Fibroblast of lung (primary cell): Measurements from ENCODE around the gene AMBRA1. TPM values are rescaled to one million over a fixed set of nuclear protein-coding genes. Genes with fewer than 3 reads are reported as not detected.

Source experiments
- DNase-seq, 2 donors: peaks; one replicate each; pipeline versions ENCODE4 v3.0.0 to v3.0.0-alpha.2; 2010; ENCODE audit warnings: low read depth in 2 of 2
- H2AFZ ChIP-seq: 2 replicates; pipeline ENCODE4 v1.5.1; 2012; ENCODE audit warnings: low read length, control low read depth, inconsistent platforms
- H3K27ac ChIP-seq: 2 replicates; pipeline ENCODE4 v1.5.1; 2011; ENCODE audit warnings: low read length, control low read depth; ENCODE audit not compliant: insufficient read depth
- H3K27me3 ChIP-seq: 2 replicates; pipeline ENCODE4 v1.5.1; 2011; ENCODE audit warnings: mild to moderate bottlenecking, low read length; ENCODE audit not compliant: control insufficient read depth, insufficient read depth
- H3K36me3 ChIP-seq: 2 replicates; pipeline ENCODE4 v1.5.1; 2011; ENCODE audit warnings: low read length; ENCODE audit not compliant: control insufficient read depth, insufficient read depth
- H3K4me1 ChIP-seq: 2 replicates; pipeline ENCODE4 v1.5.1; 2011; ENCODE audit warnings: low read length; ENCODE audit not compliant: control insufficient read depth, insufficient read depth; ENCODE audit errors: extremely low read depth
- H3K4me2 ChIP-seq: 2 replicates; pipeline ENCODE4 v1.5.1; 2011; ENCODE audit warnings: low read length, control low read depth; ENCODE audit not compliant: insufficient read depth; ENCODE audit errors: extremely low read depth
- H3K4me3 ChIP-seq, 4 experiments: fragments of 200-600 bp in 1 of 4; sonication (generic) in 1 of 4; replicated peaks in 1 of 4; 2 replicates each; pipeline ENCODE4 v1.5.1; 2011 to 2016; ENCODE audit warnings: low read length in 4 of 4, low read depth in 3 of 4, mild to moderate bottlenecking in 3 of 4, control low read depth in 2 of 4, inconsistent platforms in 1 of 4, mixed read lengths in 1 of 4; ENCODE audit not compliant: insufficient read depth in 1 of 4; ENCODE audit errors: control extremely low read depth in 1 of 4
- H3K79me2 ChIP-seq: 2 replicates; pipeline ENCODE4 v1.5.1; 2012; ENCODE audit warnings: mild to moderate bottlenecking, low read length, inconsistent platforms; ENCODE audit not compliant: control insufficient read depth, insufficient read depth
- H3K9ac ChIP-seq: 2 replicates; pipeline ENCODE4 v1.5.1; 2011; ENCODE audit warnings: mild to moderate bottlenecking, low read length, control low read depth; ENCODE audit not compliant: insufficient read depth
- H3K9me3 ChIP-seq: 2 replicates; pipeline ENCODE4 v1.5.1; 2012; ENCODE audit warnings: low read depth, low read length; ENCODE audit not compliant: control insufficient read depth, insufficient read depth
- H4K20me1 ChIP-seq: 2 replicates; pipeline ENCODE4 v1.5.1; 2011; ENCODE audit warnings: low read length; ENCODE audit not compliant: control insufficient read depth, insufficient read depth; ENCODE audit errors: extremely low read depth
- EZH2 ChIP-seq: IDR thresholded peaks from 2 replicates; pipeline ENCODE4 v1.5.1; 2012; ENCODE audit warnings: low read length, control low read depth, mild to moderate bottlenecking; ENCODE audit errors: missing control alignments
- polyA plus RNA-seq, 2 donors: library from polyadenylated mRNA; depleted of rRNA in 1 of 2; stranded (reverse) in 1 of 2; unstranded in 1 of 2; fragments of >200 nt; gene quantifications; 2 replicates each; pipeline ENCODE4 v1.2.1, GENCODE V29; 2011 to 2012; ENCODE audit warnings: missing spikeins in 1 of 2
- total RNA-seq: library from RNA; depleted of rRNA; stranded (reverse); fragments of >200 nt; gene quantifications from 2 replicates; pipeline ENCODE4 v1.2.1, GENCODE V29; 2014
- TF ChIP-seq, protein P1 (sequence below), 2 donors: IDR thresholded peaks in 1 of 2; conservative IDR thresholded peaks in 1 of 2; 1 replicate in 1 of 2; 2 replicates in 1 of 2; pipeline ENCODE4 v1.5.1; 2011 to 2012; ENCODE audit warnings: low read length in 2 of 2, control low read depth in 1 of 2, inconsistent platforms in 1 of 2, low read depth in 1 of 2, mild to moderate bottlenecking in 1 of 2

AMBRA1 gene
- total and polyA plus RNA-seq, 2 donors (not counting 1 experiment from before 2014, with no cell fraction given), result 8.3 to 23.3 TPM

DNA sequence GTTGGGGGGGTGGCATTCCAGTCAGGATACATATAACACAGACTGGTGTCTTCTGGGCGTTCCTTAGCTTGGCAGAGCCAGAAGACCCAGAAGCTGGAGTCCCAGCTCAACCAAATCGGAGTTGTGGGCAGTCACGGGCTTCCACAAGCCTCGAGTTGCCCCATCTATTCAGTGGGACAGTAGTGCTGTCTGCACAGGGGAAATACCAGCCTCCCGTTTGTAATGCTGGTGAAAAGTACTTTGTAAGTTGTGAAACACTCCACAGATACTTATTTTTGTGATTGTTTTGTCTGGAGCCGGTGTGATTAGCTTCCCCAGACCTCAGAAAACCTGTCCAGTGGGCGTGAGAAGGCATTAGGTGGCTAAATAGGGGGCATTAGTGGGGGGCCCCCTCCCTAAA is 232.9 kb downstream of the AMBRA1 start:
- Histone ChIP-seq H3K27me3 (no peaks in the 10 kb centered on the region), H3K27ac (peak overlapping the region; percentile 36), H3K9ac (no peak overlapping the region), H4K20me1 (no peaks in the 10 kb centered on the region), H3K9me3 (no peaks in the 10 kb centered on the region), H3K4me3 (peak overlapping the region in 1 of 4 experiments; percentile 42), H3K36me3 (no peaks in the 10 kb centered on the region), H3K79me2 (peaks cover 19% of the 10 kb centered on the region), H3K4me2 (peak overlapping the region; percentile 34), H2AFZ (no peak overlapping the region), H3K4me1 (peaks cover 23% of the 10 kb centered on the region)
- no peak for TF ChIP-seq EZH2
- TF ChIP-seq, protein P1, sequence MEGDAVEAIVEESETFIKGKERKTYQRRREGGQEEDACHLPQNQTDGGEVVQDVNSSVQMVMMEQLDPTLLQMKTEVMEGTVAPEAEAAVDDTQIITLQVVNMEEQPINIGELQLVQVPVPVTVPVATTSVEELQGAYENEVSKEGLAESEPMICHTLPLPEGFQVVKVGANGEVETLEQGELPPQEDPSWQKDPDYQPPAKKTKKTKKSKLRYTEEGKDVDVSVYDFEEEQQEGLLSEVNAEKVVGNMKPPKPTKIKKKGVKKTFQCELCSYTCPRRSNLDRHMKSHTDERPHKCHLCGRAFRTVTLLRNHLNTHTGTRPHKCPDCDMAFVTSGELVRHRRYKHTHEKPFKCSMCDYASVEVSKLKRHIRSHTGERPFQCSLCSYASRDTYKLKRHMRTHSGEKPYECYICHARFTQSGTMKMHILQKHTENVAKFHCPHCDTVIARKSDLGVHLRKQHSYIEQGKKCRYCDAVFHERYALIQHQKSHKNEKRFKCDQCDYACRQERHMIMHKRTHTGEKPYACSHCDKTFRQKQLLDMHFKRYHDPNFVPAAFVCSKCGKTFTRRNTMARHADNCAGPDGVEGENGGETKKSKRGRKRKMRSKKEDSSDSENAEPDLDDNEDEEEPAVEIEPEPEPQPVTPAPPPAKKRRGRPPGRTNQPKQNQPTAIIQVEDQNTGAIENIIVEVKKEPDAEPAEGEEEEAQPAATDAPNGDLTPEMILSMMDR (conservative IDR thresholded peaks at IDR 0.05 in 1 of 2, IDR thresholded peaks at IDR 0.05 in 1 of 2; ENCODE audit: low read depth in 1 of 2, low read length in 2 of 2), result no peak
- no peak for DNase-seq

DNA sequence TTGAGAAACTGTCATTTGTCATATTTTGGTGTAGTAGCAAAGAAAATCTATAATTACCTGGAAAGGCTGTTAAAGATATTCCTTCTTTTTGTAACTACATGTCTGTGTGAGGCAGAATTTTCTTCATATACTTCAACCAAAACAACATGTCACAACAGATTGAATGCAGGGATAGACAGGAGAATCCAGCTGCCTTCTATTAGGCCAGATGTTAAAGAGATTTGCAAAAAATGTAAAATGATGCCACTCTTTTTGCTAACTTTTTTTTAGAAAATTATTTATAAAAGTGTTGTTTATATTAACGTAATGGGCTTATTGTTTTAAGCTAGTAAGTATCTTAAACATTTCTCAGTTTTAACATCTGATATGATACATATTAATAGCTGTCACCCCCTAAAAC is 233.9 kb downstream of the AMBRA1 start:
- Histone ChIP-seq H3K27me3 (no peaks in the 10 kb centered on the region), H3K36me3 (no peaks in the 10 kb centered on the region), H4K20me1 (no peaks in the 10 kb centered on the region), H3K27ac (no peak overlapping the region), H3K4me1 (peaks cover 23% of the 10 kb centered on the region), H3K79me2 (peaks cover 19% of the 10 kb centered on the region), H3K4me2 (peak overlapping the region; percentile 3), H2AFZ (no peak overlapping the region), H3K9me3 (no peaks in the 10 kb centered on the region), H3K4me3 (no peak overlapping the region), H3K9ac (no peak overlapping the region)
- DNase-seq, result peak in 1 of 2 donors; percentile 50
- TF ChIP-seq, protein P1 (conservative IDR thresholded peaks at IDR 0.05 in 1 of 2, IDR thresholded peaks at IDR 0.05 in 1 of 2; ENCODE audit: low read depth in 1 of 2, low read length in 2 of 2), result no peak
- no peak for TF ChIP-seq EZH2

DNA sequence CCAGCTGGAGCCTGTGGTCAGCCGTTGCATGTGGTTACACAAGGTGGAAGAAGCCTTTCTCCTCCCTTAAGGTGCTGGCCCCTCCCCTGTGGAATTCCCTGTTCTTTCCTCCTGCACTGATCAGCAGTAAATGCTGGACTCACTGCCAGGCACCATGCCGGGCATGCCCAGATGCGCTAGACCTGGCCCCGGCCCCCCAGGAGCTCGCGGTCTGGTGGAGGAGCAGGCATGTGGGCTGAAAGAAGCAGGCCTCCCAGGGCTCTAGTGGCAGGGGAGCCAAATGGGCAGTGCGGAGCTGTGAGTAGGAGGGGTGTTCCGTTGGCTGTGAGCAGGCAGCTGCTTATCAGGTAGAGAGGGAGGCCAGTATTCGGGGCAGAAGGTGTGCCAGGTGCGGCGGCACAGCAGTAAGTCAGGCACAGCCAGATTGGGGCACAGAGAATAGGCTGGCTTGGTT is 236.3 kb downstream of the AMBRA1 start:
- no peak overlapping the region for H3K4me3 ChIP-seq
- DNase-seq, result no peak
- peaks cover 17% of the 10 kb centered on the region for H3K4me1 ChIP-seq
- no peaks in the 10 kb centered on the region for H4K20me1 ChIP-seq
- no peak overlapping the region for H3K4me2 ChIP-seq
- H3K9me3 ChIP-seq, result no peaks in the 10 kb centered on the region
- no peaks in the 10 kb centered on the region for H3K27me3 ChIP-seq
- H3K27ac ChIP-seq, result no peak overlapping the region
- H3K9ac ChIP-seq, result no peak overlapping the region
- H3K79me2 ChIP-seq, result peaks cover 15% of the 10 kb centered on the region
- TF ChIP-seq, protein P1 (conservative IDR thresholded peaks at IDR 0.05 in 1 of 2, IDR thresholded peaks at IDR 0.05 in 1 of 2; ENCODE audit: low read depth in 1 of 2, low read length in 2 of 2), result no peak
- no peak for TF ChIP-seq EZH2
- H3K36me3 ChIP-seq, result no peaks in the 10 kb centered on the region
- no peak overlapping the region for H2AFZ ChIP-seq
